GM18499 (cell line): ENCODE data around the gene COX15.
"Not testable (repeated sequence)": the region's sequence is repeated elsewhere in the genome, so short reads cannot be mapped to it uniquely, and the experiment has no call there.

Experiments used
- ATAC-seq: cut with Tn5 transposase; IDR thresholded peaks from one replicate; pipeline ENCODE4 v1.9.1; 2021; ENCODE audit warnings: moderate number of reproducible peaks; ENCODE audit not compliant: insufficient read depth, unreplicated experiment

The COX15 gene

DNA sequence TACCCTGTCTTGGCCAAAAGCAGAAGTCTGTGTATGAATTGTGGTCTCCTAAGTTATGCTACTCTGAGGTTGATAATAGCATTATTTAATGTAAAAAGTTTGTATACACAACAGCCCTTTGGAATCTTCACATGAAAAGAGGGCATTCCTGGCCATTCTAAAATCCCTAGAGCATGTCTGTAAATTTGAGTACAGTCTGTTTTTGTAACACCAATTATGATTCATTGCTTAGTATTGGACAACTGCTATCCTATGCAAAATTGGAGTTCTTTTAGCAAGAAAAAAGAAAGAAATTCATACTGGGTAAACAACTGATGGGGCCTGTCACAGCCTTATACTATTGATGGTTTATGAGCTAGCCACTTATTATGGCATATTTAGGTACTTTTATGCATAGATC, 10.3 kb upstream of the COX15 start:
- no peak for ATAC-seq

DNA sequence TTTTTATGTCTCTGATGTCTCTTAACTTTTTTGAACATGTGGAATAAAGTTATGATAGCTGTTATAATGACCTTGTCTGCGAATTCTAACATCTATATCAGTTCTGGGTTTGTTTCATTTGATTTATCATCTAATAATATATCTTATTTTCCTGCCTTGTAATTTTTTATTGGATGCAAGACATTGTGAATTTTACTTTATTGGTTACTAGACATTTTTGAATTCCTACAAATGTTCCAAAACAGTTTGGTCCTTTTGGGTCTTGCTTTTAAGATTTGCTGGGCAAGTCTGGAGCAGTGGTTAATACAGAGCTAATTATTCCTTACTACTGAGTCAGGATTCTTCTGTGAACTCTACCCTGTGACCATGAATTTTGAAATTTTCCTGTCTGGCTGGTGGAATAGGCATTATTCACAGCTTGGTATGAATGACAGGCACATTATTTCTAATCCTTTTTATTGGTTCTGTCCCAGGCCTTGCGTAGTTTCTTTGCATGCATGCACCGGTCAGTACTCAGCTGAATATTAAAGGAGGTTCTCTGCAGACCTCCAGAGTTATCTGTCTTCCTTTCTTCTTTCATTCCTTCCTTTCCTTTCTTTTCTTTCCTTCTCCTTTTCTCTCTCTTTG, 9.1 kb upstream of the COX15 start:
- ATAC-seq, result no peak

DNA sequence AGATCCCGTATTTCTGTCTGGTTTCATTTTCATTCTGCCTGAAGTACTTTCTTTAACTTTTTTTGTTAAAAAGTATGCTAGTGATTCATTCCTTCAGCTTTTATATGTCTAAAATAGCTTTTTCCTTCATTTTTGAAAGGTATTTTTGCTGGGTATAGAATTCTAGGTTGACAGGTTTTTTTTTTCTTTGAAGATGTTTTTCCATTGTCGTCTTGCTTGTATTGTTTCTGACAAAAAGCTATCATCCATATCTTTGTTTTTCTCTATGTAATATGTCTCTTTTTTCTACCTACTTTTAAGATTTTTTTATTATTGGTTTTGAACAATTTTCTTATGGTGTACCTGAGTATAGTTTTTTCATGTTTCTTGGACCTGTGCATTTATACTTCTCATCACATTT, 8.3 kb upstream of the COX15 start:
- no peak for ATAC-seq

DNA sequence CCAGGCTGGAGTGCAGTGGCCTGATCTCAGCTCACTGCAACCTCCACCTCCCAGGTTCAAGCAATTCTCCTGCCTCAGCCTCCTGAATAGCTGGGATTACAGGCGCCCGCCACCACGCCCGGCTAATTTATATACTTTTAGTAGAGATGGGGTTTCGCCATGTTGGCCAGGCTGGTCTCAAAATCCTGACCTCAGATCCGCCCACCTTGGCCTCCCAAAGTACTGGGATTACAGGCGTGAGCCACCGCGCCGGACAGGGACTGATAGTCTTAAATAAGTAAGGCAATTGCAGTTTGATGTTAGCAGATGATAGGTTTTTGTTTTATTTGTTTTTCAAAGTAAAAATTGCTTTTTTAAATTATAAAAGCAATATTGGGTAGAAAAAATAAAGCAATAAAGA, 2.2 kb upstream of the COX15 start:
- ATAC-seq, result not testable (repeated sequence)

DNA sequence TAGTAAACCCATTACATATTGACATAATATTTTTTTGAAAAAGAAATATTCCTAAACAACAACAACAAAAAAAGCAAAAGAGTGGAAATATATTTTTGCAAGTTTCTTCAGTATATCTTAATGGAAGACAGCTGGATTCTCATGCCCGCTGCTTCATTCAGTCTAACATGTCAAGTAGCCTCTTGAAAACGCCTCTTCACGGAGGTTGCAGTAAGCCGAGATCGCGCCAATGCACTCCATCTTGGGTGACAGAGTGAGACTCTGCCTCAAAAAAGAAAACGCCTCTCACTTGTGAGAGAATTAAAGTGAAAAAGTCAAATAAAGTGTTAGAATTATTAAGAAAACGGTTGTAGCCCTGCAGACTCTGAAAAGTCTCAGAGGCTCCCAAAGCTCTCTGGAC, 1.4 kb upstream of the COX15 start:
- ATAC-seq, result no peak

DNA sequence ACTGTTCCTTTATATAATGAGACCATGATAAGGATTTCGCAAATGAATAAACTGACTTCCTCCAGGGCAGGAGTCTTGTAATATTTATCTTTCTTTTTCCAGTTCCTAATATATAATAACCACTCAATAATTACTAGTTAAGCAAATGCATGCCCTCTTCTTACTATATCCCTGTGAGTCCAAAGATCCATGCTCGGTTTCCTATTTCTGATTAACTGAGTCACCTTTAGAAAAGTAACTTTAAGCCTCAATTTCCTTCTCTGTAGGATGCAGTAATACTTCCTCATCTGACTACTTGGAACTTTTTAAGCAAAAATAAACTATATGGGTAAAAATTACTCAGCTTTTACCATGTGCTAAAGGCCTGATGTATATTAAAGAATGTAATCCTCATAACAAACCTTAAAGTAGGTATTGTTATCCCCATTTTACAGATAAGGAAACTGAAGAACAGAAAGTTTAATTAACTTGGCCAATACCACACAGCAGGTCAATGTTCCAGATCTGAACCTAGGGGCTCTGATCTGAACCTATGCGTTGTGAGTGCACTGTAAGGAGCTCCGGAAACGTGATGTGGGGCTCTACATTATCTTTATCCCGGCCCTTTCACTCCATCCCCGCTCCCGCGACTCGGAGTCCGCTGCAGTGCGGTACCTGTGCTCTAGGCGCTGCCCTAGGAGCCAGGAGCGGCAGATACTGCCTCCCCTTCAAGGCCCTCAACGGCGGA, 458 bp downstream of the COX15 start:
- no peak for ATAC-seq

DNA sequence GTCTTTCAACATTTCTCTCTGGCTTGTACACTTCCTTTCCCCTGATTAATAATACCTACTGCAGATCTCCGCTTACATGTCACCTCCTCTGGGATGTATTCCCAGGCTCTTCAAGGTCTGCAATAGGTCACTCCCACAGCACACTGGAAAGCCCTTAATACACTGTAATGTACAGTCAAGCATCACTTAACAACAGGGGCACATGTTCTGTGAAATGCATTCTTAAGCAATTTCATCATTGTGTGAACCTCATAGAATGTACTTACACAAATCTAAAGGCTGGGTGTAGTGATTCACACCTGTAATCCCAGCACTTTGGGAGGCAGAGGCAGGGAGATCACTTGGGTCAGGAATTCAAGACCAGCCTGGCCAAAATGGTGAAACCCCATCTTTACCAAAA, 1.9 kb downstream of the COX15 start:
- ATAC-seq, result no peak

DNA sequence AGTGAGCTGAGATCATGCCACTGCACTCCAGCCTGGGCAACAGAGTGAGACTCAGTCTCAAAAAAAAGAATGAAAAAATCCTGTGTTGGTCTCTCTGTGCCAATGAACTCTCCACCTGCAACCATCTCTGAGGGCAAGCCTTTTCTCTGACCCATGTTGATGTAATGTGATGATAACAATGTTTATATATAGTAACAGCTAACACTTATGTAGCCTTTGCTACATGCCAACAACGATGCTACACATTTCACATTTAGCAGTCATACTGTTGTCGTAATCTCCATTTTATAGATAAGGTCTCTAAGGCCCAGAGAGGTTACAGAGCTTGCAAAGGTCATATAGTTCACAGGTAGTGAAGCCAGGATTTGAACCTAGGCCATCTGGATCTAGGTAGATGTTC, 11.5 kb downstream of the COX15 start:
- no peak for ATAC-seq

DNA sequence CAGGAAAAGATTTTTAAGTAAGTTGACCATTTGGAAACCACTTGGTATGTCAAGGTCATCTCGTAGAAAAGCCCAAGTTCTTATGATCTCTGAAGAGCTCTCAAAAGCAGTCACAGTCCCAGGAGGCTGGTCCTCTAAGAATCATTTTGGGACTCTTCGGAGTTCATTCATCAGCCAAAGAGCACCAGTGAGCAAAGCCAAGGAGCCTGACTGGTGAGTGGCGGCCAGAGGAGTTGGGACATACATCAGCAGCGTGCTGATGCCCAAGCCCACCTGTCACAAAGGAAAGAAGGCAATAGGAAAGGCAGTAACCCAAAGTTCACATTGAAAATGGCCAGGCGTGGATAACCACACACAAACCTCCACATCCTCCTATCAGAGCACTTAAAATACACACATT, 17.5 kb downstream of the COX15 start:
- ATAC-seq, result no peak

DNA sequence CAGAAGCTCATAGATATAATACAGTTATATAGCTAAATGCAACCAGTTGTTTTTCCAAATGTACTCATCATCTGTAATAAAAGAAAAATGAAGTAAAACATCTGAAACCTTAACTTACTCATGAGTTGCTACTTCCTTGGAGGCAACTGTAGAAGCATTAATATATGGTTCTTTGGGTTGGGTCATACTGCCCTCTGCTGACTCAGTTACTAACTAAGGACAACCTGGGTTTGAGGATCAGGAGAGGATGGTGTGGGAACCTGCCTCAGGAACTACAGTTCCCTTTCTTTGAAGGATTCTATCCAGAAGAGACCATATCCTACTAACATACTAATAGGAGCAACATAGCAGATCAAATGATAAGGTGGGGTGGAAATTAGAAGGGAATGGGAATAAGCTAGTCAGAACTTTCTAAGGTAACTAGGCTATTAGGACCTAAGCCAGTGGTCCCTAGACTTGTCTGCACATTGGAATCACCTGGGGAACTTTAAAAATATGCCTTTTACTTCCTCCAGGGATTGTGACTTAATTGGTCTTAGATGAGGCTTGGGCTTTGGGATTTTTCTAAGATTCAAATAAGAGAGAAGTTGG, 20.7 kb downstream of the COX15 start:
- ATAC-seq, result no peak

DNA sequence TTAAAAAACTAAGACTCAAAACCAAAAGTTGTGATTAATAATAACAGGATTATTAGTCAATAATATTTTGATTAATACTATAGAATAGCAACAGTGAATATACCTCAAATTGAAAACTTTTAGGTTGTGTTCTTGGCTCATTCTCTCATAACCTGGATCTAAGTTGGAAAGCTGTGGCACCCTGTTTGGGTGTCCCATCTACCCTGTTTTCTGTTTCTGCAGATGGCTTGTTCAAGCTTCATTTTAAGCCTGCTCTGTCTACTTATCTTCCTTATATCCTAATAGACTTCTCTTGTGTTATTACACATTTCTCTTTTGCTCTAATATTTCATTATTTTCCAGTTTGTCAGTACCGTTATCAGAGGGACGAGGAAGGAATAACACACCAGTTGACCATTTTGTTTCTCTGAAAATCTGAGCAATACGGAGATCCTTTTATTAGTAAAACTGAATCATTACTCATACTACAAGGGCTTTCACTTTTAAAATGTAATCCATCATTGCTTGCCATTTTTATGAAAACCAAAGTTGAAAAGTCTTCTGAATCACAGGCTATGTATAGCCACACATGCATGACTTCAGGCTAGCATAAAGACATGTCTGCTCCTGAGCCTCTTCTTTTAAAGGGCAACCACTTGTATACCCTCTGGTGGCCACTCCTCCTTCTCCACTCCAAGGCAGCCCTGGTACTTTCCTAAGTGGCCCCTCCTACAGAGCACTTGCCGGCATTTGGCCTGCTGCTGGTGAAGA, 22.3 kb downstream of the COX15 start:
- ATAC-seq, result no peak

DNA sequence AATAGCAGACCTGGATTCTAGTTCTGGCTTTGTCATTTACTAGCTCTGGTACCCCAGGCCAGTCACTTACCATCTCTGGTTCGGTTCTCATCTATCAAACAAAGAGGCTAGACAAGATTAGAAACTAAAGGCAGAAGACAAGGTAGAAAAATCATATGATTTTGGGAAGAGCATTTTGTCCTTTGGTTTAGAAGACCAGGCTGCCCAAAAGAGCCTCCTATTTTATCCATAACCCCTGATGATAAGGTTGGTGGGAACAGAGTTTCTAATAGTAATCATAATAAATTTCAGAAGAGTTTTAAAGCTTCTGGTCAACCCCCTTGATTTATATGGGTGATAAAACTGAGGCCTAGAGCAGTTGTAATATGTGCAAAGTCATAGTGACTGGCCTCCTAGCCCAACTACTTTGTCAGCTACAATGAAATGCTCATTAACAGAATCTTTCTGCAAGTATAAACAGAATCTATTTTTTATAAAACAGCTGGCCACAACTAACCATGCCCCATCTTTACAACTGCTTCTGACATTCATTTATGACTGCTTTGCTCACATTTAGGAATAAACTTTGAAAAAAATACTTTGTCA, 23.4 kb downstream of the COX15 start:
- no peak for ATAC-seq

DNA sequence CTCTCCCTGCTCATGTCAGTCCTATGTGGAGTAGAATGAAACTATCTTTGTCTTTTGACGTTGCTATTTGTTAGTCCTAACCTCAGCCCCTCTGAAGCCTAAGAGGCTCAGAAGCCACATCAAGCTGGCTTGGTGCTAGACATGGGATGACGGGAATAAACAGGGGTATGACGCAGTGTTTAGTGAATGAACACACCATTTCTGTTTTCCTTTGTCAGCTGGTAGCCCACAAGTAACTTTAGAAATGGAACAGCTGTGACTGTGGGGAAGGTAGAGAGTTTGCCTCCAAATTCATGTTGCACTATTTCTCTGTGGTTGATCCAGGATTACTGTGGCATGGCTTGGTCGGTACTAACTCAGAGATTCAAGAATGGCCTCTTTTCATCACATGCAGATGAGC, 31.3 kb downstream of the COX15 start:
- ATAC-seq, result no peak

DNA sequence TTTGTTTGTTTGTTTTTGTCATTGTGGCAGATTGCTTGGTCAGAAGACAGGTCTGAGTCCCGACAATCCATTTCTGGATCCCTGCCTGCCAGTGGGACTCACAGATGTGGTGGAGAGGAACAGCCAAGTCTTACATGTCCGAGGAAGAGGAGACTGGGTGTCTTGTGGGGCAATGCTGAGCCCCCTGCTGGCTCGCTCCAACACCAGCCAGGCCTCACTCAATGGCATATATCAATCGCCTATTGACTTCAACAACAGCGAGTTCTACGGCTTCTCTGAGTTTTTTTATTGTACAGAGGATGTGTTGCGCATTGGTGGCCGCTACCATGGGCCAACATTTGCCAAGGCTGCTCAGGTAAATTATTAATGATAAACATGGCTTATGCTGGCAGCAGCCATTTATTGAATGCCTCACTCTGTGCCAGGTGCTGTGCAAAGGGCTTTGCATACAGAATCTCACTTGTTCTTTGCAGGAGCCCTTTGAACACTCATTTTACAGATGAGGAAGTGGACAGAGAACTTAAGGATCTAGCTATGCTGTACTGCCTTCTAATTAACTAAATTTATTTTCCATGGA, 33.3 kb downstream of the COX15 start:
- no peak for ATAC-seq

DNA sequence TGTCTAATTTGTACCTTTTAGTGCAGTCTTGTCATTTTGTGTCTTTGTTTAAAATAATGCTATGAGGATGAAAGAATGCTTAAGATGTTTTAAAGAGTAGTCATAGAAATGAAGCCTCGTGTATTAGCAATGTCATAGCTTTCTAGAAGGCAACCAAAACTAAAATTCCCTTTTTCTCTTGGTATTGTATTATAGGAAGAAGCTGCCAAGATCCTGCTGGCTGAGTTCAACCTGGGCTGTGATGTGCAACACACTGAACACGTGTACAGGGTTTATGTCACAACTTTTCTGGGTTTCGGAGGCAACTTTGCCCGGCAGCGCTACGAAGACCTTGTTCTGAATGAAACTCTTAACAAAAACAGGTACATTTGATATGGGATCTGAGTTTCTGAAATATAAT, 36.2 kb downstream of the COX15 start:
- no peak for ATAC-seq

DNA sequence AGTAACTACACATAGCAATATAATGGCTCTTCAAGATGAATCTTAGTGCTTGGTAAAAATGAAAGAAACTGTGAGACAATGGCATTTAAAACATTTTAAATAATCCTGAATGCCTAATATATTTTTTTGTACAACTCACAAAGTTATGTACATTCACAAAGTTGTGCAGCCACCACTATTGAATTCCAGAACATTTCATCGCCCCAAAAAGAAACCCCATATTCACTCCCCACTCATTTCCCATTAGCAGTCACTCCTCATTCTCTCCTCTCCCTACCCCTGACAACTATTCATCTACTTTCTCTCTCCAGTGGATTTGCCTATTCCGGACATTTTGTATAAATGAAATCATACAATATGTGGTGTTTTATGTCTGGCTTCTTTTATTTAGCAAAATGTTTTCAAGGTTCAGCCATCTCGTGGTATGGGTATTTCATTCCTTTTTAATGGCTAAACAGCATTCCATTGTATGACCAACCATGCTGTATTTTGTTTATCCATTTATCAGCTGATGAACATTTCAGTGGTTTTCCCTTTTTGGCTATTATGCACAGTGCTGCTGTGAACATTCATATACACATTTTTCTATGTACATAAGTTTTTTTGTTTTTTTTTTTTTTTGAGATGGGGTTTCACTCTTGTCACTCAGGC, 37.9 kb downstream of the COX15 start:
- ATAC-seq, result no peak

DNA sequence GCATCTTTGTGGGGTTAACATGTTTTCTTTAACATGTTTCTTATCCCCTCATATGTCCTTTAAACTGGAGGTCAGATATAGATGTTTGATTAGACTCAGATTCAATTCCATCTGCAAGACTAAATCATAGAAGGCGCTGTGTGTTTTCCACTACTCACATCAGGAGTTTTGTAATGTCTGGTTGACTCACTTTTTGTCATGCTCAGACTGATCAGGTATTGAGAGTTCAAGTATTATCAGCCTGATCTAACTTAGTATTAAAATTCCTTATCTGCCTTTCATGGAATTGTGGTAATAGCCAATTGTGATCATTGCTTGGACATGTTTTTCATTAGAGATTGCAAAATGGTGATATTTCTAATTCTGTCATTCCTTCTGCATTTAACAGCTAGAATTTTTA, 42.5 kb downstream of the COX15 start:
- no peak for ATAC-seq

DNA sequence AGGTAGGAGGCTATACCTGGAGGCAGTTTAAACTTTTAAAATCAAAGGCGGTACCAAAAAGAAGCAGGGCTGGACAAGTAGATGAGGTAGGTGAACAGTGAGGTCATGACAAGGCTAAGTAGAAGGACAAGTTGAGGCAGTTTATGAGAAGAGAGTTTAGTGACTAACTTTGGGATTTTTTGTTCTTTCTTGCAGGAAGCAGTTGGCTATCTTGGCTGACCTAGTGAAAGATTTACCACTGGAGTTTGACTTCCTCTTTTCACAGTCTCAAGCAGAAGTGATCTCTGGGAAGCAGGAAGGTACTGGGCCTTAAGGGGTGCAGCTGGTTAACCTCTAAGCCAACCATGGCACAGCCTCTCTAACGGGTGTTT, 46.3 kb downstream of the COX15 start:
- ATAC-seq, result peak; percentile 79

DNA sequence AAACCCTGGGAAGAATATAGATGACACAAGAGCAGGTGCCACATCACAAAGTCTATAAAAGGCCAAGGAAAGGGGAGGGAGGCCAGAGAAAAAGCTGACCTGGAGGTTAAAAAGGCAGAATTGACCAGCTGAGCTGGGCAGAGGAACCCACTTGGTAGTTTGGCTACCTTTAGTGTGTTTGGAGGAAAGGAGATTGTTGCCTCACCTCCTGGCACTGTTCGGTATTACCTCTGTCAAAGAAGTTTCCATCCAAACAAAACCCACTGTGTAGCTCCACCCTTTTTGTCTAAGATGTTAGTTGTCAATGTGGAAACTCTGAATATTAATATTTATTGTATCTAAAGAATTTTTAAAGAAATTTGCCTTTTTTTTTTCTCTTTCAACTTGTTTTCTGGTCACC, 49.2 kb downstream of the COX15 start:
- ATAC-seq, result no peak
